ENCODE results near the gene SLC1A5. TPM values are rescaled to one million over a fixed set of nuclear protein-coding genes. Genes with fewer than 3 reads are reported as not detected.
A peak's percentile ranks its signal among the peaks of the same experiment; 100 is the strongest.

SLC1A5 gene
- total RNA-seq, 6 experiments from 2014 or later, result 1.8 to 8.0 (median 4.4) TPM

- Histone ChIP-seq H3K4me3 (no peak overlapping the region), H3K9me3 (no peaks in the 10 kb centered on the region), H3K27me3 (no peaks in the 10 kb centered on the region), H3K4me1 (peaks cover 0 to 8% (median 0%) of the 10 kb centered on the region in 4 donors), H3K36me3 (no peaks in the 10 kb centered on the region), H3K27ac (no peak overlapping the region)
- no peak for ATAC-seq
- 78% methylated on average over 7 of the region's 18 CpGs for WGBS (ENCODE audit: insufficient coverage, low coverage, low lambda C conversion rate, missing lambda C conversion rate)
- no peak for DNase-seq
- intact Hi-C loops (cut with DNase I), result no loop called here
- TF ChIP-seq, protein P1, sequence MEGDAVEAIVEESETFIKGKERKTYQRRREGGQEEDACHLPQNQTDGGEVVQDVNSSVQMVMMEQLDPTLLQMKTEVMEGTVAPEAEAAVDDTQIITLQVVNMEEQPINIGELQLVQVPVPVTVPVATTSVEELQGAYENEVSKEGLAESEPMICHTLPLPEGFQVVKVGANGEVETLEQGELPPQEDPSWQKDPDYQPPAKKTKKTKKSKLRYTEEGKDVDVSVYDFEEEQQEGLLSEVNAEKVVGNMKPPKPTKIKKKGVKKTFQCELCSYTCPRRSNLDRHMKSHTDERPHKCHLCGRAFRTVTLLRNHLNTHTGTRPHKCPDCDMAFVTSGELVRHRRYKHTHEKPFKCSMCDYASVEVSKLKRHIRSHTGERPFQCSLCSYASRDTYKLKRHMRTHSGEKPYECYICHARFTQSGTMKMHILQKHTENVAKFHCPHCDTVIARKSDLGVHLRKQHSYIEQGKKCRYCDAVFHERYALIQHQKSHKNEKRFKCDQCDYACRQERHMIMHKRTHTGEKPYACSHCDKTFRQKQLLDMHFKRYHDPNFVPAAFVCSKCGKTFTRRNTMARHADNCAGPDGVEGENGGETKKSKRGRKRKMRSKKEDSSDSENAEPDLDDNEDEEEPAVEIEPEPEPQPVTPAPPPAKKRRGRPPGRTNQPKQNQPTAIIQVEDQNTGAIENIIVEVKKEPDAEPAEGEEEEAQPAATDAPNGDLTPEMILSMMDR (IDR thresholded peaks at IDR 0.05), result no peak
- TF ChIP-seq POLR2A (IDR thresholded peaks at IDR 0.05), result no peak
These were observed 27.6 kb upstream of the SLC1A5 start for GRCh38 chr19:46815833-46816627.

DNA sequence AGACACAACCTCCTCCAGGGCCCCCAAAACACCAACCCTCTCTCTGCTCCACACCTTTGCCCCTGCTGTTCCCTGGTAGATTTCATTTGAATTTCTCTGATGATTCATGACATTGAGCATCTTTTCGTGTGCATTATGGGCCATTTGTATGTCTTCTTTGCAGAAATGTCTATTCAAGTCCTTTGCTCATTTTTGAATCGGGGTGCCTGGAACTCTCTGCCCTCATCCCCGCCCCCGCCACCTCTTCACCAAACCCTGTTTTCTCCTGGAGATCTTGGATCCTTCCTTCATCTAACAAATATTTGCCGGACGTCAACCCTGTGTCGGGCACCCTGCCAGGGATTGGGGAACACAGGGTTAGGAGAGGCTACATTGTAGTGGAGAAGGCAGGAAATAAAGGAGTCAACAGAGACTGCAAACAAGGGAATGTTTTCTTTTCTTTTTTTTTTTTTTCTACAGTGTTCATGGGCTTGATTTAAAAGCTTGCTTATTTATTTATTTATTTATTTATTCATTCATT is 25.5 kb upstream of the SLC1A5 start:
- H3K27ac ChIP-seq, result no peak overlapping the region
- 25% methylated on average over 7 of the region's 7 CpGs for WGBS (ENCODE audit: insufficient coverage, low coverage, low lambda C conversion rate, missing lambda C conversion rate)
- intact Hi-C loops (cut with DNase I), result no loop called here

DNA sequence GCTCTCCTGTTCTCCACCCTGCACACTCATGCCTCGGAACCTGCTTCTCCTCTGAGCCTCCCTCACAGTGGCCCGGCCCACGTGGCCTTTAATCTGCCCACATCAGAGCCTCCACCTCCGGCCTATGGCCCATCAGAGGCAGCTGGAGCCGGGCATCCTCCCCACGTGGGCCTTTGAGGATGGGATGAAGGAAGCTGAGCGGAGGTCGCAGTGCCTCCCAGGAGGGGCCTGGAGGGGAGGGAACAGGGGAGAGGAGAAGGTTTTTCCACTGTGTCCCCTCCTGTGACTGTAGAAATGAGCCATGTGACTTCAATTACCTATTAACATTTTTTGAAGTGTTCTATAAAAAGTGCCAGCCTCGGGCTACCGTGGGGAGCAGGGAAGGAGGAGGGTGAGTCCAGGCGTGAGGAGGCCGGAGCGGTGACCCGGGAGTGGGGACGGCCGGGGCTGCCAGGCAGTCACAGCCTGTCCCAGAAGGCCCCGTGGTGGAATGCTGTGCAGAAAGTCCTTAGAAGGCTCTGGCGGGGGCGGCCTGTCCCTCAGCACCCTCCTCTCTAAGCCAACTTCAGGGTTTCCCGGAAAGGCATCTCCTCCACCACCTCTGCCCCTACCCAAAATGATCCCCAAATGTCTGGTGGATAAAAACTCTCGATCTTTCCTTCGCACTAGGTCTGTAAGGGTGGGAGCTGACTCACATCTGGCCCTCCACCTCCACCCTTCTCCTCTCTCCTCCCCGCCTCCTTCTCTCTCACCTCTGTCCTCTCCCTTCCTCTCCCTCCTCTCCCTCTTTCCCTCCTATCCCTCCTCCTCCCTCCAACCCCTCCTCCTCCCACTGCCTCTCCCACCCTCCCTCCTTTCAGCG is 24.8 kb upstream of the SLC1A5 start:
- 72% methylated on average over 12 of the region's 24 CpGs for WGBS (ENCODE audit: insufficient coverage, low coverage, low lambda C conversion rate, missing lambda C conversion rate)
- DNase-seq (no peak), ATAC-seq (peak; percentile 25 to 67 (median 40))
- H3K27ac ChIP-seq, result peak overlapping the region in 1 of 3 donors; percentile 13
- no peak overlapping the region for H3K4me3 ChIP-seq
- H3K36me3 ChIP-seq, result no peaks in the 10 kb centered on the region
- peaks cover 0 to 8% (median 0%) of the 10 kb centered on the region in 4 donors for H3K4me1 ChIP-seq
- intact Hi-C loops (cut with DNase I), result no loop called here
- no peak for TF ChIP-seq POLR2A (IDR thresholded peaks at IDR 0.05)
- TF ChIP-seq, protein P1 (IDR thresholded peaks at IDR 0.05), result no peak
- no peaks in the 10 kb centered on the region for H3K27me3 ChIP-seq
- H3K9me3 ChIP-seq, result no peaks in the 10 kb centered on the region

More for the DNA sequence above, 25.5 kb upstream of the SLC1A5 start:
- H3K27me3 ChIP-seq, result no peaks in the 10 kb centered on the region
- peak; percentile 88 to 93 (median 91) for ATAC-seq
- H3K9me3 ChIP-seq, result no peaks in the 10 kb centered on the region
- no peaks in the 10 kb centered on the region for H3K36me3 ChIP-seq
- TF ChIP-seq POLR2A (IDR thresholded peaks at IDR 0.05), result no peak
- TF ChIP-seq, protein P1 (IDR thresholded peaks at IDR 0.05), result no peak
- H3K4me1 ChIP-seq, result peaks cover 0 to 8% (median 0%) of the 10 kb centered on the region in 4 donors
- no peak overlapping the region for H3K4me3 ChIP-seq
- DNase-seq, result peak; percentile 85 to 91 (median 85)

- Histone ChIP-seq H3K27me3 (no peaks in the 10 kb centered on the region), H3K4me1 (peaks cover 0 to 6% (median 0%) of the 10 kb centered on the region in 4 donors), H3K9me3 (no peaks in the 10 kb centered on the region), H3K27ac (no peak overlapping the region), H3K36me3 (no peaks in the 10 kb centered on the region), H3K4me3 (no peak overlapping the region)
- no peak for TF ChIP-seq POLR2A (IDR thresholded peaks at IDR 0.05)
- TF ChIP-seq, protein P1 (IDR thresholded peaks at IDR 0.05), result no peak
- DNase-seq (no peak), ATAC-seq (no peak)
- 64% methylated on average over 8 of the region's 13 CpGs for WGBS (ENCODE audit: insufficient coverage, low coverage, low lambda C conversion rate, missing lambda C conversion rate)
- intact Hi-C loops (cut with DNase I), result no loop called here
These were observed 21.3 kb upstream of the SLC1A5 start for GRCh38 chr19:46809534-46810272.
